Measurements from ENCODE around the gene CTBP2. TPM values are rescaled to one million over a fixed set of nuclear protein-coding genes. Genes with fewer than 3 reads are reported as not detected.

Gene CTBP2
- total RNA-seq, 2 donors from 2014 or later, result 75.3 to 109 TPM

- H3K9ac ChIP-seq (ENCODE audit: extremely low read depth, low read length, poor library complexity, severe bottlenecking), result no peak overlapping the region
- H3K9me3 ChIP-seq (ENCODE audit: control insufficient read depth, low read length), result peaks cover 20% of the 10 kb centered on the region
- H3K4me1 Mint-ChIP-seq, result peaks cover 21% of the 10 kb centered on the region
- H3K4me3 Mint-ChIP-seq, result no peak overlapping the region
- H3K36me3 Mint-ChIP-seq (ENCODE audit: low read depth), result peaks cover 59% of the 10 kb centered on the region
- H3K27ac Mint-ChIP-seq, result peak overlapping the region; percentile 84
- peaks cover 18% of the 10 kb centered on the region for H3K36me3 ChIP-seq (ENCODE audit: control insufficient read depth, insufficient read depth, low read length)
- H3K4me3 ChIP-seq (ENCODE audit: low read length), result no peak overlapping the region
- peaks cover 24% of the 10 kb centered on the region for H3K9me3 Mint-ChIP-seq
- no peaks in the 10 kb centered on the region for H3K27me3 ChIP-seq (ENCODE audit: control insufficient read depth, insufficient read depth, low read length, poor library complexity, severe bottlenecking)
- H3K27me3 Mint-ChIP-seq (ENCODE audit: insufficient read depth), result no peaks in the 10 kb centered on the region
- TF ChIP-seq, protein P1, sequence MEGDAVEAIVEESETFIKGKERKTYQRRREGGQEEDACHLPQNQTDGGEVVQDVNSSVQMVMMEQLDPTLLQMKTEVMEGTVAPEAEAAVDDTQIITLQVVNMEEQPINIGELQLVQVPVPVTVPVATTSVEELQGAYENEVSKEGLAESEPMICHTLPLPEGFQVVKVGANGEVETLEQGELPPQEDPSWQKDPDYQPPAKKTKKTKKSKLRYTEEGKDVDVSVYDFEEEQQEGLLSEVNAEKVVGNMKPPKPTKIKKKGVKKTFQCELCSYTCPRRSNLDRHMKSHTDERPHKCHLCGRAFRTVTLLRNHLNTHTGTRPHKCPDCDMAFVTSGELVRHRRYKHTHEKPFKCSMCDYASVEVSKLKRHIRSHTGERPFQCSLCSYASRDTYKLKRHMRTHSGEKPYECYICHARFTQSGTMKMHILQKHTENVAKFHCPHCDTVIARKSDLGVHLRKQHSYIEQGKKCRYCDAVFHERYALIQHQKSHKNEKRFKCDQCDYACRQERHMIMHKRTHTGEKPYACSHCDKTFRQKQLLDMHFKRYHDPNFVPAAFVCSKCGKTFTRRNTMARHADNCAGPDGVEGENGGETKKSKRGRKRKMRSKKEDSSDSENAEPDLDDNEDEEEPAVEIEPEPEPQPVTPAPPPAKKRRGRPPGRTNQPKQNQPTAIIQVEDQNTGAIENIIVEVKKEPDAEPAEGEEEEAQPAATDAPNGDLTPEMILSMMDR (conservative IDR thresholded peaks at IDR 0.05), result no peak
- H3K4me1 ChIP-seq (ENCODE audit: control insufficient read depth, insufficient read depth, low read length), result no peaks in the 10 kb centered on the region
- WGBS, 2 experiments (ENCODE audit: insufficient coverage in 1 of 2, insufficient read length in 1 of 2), result 87 to 93% methylated on average over 8 of the region's 8 CpGs
- H3K27ac ChIP-seq (ENCODE audit: low read depth, low read length), result peak overlapping the region; percentile 53
- DNase-seq, result no peak
Measured at GRCh38 chr10:125022671-125023070, 137.7 kb downstream of the CTBP2 start.

GRCh38 chr10:125021686-125022344 lies 138.5 kb downstream of the CTBP2 start:
- TF ChIP-seq, protein P1 (conservative IDR thresholded peaks at IDR 0.05), result no peak
- H3K36me3 ChIP-seq (ENCODE audit: control insufficient read depth, insufficient read depth, low read length), result peaks cover 22% of the 10 kb centered on the region
- no peak overlapping the region for H3K9ac ChIP-seq (ENCODE audit: extremely low read depth, low read length, poor library complexity, severe bottlenecking)
- DNase-seq, result no peak
- no peaks in the 10 kb centered on the region for H3K27me3 ChIP-seq (ENCODE audit: control insufficient read depth, insufficient read depth, low read length, poor library complexity, severe bottlenecking)
- no peak overlapping the region for H3K4me3 Mint-ChIP-seq
- peak overlapping the region; percentile 84 for H3K27ac Mint-ChIP-seq
- H3K9me3 Mint-ChIP-seq, result peaks cover 24% of the 10 kb centered on the region
- H3K36me3 Mint-ChIP-seq (ENCODE audit: low read depth), result peaks cover 59% of the 10 kb centered on the region
- no peaks in the 10 kb centered on the region for H3K27me3 Mint-ChIP-seq (ENCODE audit: insufficient read depth)
- H3K9me3 ChIP-seq (ENCODE audit: control insufficient read depth, low read length), result peaks cover 20% of the 10 kb centered on the region
- WGBS, 2 experiments (ENCODE audit: insufficient coverage in 1 of 2, insufficient read length in 1 of 2), result 82 to 91% methylated on average over 13 to 17 of the region's 17 CpGs
- no peak overlapping the region for H3K4me3 ChIP-seq (ENCODE audit: low read length)
- no peak overlapping the region for H3K27ac ChIP-seq (ENCODE audit: low read depth, low read length)
- H3K4me1 ChIP-seq (ENCODE audit: control insufficient read depth, insufficient read depth, low read length), result no peaks in the 10 kb centered on the region
- peaks cover 21% of the 10 kb centered on the region for H3K4me1 Mint-ChIP-seq

GRCh38 chr10:125020871-125021270 lies 139.5 kb downstream of the CTBP2 start:
- H3K27ac Mint-ChIP-seq, result no peak overlapping the region
- Histone ChIP-seq H3K4me1 (ENCODE audit: control insufficient read depth, insufficient read depth, low read length) (no peaks in the 10 kb centered on the region), H3K36me3 (ENCODE audit: control insufficient read depth, insufficient read depth, low read length) (peaks cover 22% of the 10 kb centered on the region), H3K27ac (ENCODE audit: low read depth, low read length) (no peak overlapping the region), H3K4me3 (ENCODE audit: low read length) (no peak overlapping the region), H3K27me3 (ENCODE audit: control insufficient read depth, insufficient read depth, low read length, poor library complexity, severe bottlenecking) (no peaks in the 10 kb centered on the region), H3K9me3 (ENCODE audit: control insufficient read depth, low read length) (peaks cover 20% of the 10 kb centered on the region), H3K9ac (ENCODE audit: extremely low read depth, low read length, poor library complexity, severe bottlenecking) (no peak overlapping the region)
- no peak for DNase-seq
- WGBS, 2 experiments (ENCODE audit: insufficient coverage in 1 of 2, insufficient read length in 1 of 2), result 91 to 97% methylated on average over 5 to 9 of the region's 9 CpGs
- no peaks in the 10 kb centered on the region for H3K27me3 Mint-ChIP-seq (ENCODE audit: insufficient read depth)
- no peak overlapping the region for H3K4me3 Mint-ChIP-seq
- TF ChIP-seq, protein P1 (conservative IDR thresholded peaks at IDR 0.05), result no peak
- H3K4me1 Mint-ChIP-seq, result peaks cover 21% of the 10 kb centered on the region
- peaks cover 24% of the 10 kb centered on the region for H3K9me3 Mint-ChIP-seq
- peaks cover 58% of the 10 kb centered on the region for H3K36me3 Mint-ChIP-seq (ENCODE audit: low read depth)

Measured in endodermal cell (in vitro differentiated cells).